C1 segment of cervical spinal cord (tissue), 14 donors: ENCODE results near the gene SSUH2.
"Not testable (repeated sequence)": the region's sequence is repeated elsewhere in the genome, so short reads cannot be mapped to it uniquely, and the experiment has no call there.

Experiments used
- DNase-seq, 14 donors: peaks; one replicate each; lab custom pipeline; 2025; lab: John Stamatoyannopoulos, UW

Gene SSUH2

DNA sequence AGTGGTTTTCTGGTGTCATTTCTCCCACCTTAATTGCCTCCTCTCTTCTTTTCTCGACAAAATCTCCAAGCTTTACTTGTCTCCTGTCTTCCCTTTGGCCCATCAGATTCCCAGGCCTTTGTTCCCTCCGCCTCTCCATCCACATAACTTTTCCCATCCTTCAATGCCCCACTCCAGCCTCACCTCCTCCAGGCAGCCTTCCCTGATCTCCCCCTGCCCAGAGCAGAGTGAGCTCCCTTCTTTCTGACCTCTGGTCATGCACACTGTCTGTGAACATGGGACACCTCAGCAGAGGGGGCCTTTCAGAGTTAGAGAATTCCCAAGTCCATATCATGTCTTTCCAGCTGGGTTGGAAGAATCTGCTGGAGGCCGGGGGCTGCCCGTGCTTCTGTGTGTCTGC, 14.6 kb upstream of the SSUH2 start:
- no peak for DNase-seq

DNA sequence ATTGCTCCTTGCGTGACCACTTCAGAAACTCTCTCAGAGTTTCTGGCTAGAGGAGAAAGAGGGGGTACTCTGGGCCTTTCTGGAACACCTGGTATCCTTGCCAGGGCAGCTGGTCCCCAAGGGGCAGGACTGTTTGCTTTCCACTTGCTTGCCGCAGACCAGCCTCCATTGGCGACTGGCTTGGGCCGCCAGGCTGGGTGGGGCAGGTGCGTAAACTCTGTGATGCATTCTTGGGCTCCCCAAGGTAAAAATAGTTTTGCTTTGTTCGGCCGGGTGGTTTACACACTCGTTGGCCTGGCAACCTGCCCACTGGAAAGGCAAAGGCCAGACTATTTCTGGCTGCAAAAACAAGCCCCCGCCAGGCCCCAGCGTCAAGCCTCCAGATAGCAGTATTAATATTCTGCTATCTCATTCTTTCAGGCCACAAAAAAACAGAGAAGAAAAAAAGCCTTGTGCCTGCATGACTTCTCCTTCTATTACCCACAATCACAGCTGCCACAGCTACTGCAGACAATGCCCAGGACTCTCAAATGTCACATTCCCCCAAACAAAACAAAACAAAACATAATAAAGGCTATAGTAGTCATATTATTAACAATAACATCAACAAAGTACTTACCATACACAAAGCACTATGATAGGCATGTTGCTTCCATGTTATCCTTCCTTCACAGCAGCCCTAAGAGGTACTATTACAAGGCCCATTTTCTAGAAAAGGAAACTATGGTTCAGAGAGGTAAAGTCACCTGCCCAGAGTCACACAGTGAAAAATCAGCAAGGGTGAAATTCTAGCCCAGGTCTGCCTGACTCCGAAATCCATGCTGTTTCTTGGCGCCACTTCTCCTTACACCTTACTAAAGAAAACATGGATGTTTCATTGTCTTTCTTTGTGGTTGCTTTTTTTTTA, 14.0 kb upstream of the SSUH2 start:
- DNase-seq = no peak

DNA sequence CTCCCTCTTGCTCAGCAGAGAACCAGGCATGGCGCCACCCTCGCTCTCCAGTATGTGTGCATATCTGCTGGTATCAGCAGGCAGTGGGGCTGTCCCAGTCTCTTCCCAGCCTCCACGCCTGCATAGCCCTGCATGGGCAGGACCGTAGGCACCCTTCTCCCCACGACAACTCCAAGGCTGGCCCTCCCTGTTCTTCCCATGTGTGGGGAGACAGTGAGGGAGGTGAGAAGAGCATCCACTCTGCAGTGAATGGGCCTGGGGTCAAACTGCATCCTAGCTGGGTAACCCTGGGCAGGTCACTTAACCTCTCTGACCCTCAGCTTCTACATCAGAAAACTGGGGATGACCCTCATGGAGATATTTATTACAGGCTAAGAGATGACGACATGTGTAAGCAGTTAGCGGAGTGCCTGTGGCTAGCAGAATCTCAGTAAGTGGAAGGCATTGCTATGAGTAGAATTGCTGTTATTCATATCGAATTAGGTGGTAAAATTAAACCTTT, 13.3 kb upstream of the SSUH2 start:
- DNase-seq = no peak

DNA sequence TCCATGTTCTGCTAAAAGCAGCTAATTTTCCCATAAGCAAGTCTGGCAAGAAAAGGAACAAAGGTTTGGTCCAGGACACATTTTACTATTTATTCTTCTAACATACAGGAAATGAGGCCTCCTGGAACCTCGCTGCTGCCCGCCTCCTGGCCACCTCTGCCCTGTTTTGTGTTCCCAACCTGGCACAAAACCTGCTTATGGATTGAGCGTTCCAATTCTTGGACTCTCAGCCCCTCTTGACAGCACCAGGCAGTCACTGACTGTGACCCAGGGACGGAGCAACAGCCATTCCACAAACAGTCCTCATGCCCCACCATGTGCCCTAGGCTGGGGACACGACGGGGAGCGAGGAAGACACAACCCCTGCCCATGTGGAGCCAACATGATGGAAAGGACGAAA, 11.6 kb upstream of the SSUH2 start:
- no peak for DNase-seq

DNA sequence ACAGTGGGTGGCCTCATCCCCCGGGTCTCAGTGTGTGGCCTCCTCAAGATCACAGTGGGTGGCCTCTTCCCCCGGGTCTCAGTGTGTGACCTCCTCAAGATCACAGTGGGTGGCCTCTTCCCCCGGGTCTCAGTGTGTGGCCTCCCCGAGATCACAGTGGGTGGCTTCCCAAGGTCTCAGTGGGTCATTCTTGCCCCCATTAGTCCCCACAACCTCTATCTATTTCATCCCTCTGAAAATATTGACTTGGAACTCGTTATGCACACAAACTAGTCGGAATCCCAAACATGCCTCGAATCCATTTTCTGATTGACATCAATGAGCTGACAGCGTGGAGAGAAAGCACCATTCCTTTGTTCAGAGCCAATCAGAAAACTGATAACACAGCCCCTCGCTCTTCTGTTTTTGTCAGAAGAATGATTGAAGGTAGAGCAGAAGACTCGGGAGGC, 10.8 kb upstream of the SSUH2 start:
- no peak for DNase-seq

DNA sequence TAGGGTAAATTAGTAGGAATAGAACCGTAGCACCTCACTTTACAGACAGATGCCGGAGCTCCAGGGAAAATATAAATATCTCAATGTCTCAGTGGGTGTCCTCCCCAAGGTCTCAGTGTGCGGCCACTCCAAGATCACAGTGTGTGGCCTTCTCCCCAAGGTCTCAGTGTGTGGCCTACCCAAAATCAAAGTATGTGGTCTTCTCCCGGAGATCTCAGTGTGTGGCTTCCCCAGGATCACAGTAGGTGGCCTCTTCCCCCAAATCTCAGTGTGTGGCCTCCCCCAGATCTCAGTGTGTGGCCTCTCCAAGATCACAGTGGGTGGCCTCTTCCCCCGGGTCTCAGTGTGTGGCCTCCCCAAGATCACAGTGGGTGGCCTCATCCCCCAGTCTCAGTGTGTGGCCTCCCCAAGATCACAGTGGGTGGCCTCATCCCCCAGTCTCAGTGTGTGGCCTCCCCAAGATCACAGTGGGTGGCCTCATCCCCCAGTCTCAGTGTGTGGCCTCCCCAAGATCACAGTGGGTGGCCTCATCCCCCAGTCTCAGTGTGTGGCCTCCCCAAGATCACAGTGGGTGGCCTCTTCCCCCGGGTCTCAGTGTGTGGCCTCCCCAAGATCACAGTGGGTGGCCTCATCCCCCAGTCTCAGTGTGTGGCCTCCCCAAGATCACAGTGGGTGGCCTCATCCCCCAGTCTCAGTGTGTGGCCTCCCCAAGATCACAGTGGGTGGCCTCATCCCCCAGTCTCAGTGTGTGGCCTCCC, 10.2 kb upstream of the SSUH2 start:
- DNase-seq = not testable (repeated sequence)

DNA sequence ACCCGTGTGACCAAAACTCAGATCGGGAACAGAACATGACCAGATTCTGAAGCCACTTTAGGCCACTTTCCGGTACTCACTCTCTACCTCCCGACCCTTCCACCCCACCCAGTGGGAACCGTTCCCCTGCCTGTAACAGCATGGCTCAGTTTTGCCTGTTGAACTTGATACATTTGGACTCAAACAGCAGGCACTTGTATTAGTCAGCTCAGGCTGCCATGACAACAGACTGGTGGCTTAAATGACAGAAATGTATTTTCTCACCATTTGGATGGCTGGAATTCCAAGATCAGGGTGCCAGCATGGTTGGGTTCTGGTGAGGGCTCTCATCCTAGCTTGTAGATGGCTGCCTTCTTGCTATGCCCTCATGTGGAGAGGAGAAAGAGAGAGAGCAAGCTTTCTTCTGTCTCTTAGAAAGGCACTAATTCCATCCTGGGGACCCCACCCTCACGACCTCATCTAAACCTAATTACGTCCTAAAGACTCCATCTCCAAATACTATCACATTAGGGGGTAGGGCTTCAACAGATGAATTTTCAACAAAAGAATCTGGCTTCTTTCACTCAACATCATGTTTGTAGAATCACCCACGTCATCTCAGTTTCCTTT, 9.3 kb upstream of the SSUH2 start:
- DNase-seq = no peak

DNA sequence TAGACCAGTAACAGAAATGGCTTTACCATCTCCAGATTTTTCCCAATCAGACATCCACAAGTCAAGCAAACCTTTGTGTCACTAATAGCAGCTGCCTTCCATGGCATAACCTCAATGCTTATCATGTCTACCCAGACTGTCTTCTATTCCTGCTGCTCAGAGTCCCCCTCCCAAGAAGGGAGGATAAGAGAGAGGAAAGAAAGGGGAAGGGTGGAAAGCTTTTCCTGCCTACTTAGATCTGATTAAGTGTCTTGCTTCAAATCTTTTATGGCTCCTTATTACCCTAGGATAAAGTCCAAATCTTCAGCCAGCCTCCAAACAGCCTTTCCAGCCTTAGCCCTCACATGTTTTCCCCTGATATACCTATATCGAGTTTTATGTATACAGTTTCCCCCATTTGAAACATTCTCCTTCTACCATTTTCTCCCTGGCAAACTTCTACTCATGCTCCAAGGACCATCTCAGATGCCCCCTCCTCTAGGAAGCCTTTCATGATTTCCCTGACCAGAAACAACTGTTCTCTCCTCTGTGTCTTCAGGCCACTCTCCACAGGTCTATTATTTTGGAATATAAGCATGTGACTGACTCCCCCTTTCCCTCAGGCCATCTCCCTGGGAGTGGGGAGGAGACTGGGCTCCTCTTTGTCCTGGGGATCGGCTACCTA, 7.9 kb upstream of the SSUH2 start:
- no peak for DNase-seq

DNA sequence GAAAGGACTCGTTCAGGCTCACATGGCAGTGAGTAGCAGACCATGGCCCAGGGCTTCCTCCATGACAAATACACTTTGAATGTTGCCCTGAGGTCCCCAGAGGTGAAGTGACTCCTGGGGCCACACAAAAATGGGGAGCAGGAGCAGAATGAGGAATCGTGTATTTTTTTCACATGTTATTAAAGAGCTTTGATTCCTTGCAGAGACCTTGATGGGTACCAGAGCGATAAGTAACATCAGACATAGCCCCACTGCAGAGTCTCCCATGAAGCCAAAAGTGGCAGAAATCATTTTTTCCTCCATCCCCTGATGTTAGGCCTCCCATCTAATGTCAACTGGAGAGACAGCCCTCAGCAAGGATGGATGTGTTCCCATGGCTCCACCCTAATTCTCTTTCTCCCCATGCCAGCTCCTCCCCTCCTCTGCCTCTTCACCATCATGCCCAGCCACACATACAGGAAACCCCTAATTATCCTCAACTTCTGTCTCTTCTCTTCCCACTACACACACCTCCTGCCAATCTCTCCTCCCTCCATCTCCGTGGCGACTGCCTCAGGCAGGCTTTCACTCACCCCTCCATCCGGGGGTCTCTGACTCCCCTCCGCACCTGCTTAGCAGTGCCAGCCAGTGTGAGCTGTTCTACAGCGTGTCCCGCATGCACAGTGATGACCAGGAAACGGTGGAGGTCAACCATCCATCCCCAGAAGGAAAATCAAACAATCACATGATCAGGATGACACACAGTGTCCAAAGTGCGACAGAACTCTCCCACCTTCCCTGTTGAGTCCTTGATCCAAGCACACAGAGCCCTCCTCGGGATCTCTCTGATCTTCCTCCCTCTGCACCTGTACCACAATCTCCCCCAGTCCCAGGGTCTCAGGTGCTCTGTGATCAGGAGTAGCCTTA, 7.1 kb upstream of the SSUH2 start:
- DNase-seq = no peak

DNA sequence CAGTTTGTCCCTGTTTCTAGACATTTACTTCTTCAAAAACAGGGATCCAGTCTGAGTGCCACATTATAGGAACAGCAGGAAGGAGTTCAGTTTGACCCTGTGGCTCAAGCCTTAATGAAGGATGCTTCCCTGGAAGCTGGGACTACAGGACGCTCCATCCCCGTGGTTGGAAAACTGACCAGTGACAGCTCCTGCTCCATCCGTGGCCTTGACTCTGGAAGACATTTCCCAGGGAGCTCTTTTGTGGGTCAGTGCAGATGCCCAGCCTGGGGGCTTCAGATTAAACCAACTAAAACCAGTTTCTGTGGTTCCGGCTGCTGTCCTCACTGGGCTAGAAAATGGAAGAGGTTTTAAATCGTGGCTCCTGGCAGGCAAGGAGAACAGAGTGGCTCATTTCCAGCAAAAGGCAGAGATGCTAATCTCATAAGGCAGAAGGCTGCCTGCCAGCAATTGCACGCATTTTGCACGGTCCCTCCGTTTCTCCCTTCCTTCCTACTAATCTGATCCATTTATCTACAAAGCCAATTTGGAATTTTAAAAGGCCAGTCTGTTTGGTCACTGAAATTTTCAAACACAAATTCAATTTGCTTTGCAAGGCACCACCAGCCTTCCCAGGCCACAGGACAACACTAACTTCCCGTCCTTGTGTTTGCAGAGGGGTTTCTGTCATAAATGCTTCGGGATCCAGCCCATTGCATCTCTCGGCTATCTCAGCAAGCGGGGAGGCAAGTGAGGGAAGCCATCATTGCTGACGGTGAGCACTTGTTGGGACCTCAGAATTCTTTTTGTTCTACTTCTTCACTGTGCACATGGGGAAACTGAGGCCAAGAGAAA, 6.2 kb upstream of the SSUH2 start:
- no peak for DNase-seq

DNA sequence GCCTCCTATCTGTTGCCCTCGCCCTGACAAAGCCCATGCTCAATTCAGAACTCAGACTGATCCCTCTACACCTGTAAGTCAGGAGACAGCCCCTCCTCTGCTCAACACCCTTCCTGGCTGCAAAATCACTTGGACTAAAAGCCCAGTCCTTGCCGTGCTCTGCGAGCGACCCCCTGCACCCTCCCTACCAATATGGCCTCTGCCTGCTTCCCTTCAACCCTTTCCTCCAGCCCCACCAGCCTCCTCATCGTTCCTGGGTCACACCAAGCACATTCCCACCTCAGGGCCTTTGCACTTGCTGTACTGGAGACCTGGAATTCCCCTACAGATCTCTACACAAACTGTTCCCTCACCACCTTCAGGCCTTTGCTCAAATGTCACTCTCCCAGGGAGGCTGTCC, 5.2 kb upstream of the SSUH2 start:
- no peak for DNase-seq

DNA sequence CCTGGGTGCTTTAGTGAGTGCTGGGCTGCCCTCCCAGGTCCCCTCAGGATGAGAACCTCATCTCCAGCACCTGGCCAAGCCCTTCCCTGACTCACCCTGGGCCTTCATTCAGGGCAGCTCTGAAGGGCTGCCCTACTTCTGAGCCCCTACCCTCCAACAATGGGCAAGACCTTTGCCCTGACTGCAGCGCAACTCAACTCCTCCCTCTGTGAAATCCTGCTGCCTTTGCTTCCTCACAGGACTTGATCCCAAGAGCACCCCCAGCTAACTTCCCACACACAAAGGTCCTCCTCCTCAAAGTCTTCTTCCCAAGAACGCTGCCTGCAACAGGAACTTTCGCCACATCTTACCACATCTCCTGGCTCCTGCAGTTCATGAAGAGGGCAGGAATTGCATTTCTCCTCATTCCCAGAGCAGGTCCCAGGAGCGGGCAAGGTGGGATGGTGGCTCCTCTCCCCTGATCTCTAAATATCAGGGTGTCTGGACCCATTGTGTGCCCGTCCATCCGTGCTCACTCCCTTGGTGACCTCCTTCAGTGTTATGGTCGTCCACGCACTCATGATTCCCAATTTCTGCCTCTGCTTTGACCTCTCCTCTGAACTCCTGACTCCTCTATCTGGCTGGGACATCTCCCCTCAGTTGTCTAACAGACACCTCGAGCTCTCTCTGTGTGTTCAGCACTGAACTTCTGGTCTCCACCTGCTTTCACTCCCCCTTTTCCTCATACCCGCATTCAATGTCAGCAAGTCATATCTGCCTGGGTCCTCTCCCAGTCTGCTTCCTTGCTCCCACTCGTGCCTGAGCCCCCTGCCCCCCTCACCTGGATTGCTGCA, 4.5 kb upstream of the SSUH2 start:
- no peak for DNase-seq

DNA sequence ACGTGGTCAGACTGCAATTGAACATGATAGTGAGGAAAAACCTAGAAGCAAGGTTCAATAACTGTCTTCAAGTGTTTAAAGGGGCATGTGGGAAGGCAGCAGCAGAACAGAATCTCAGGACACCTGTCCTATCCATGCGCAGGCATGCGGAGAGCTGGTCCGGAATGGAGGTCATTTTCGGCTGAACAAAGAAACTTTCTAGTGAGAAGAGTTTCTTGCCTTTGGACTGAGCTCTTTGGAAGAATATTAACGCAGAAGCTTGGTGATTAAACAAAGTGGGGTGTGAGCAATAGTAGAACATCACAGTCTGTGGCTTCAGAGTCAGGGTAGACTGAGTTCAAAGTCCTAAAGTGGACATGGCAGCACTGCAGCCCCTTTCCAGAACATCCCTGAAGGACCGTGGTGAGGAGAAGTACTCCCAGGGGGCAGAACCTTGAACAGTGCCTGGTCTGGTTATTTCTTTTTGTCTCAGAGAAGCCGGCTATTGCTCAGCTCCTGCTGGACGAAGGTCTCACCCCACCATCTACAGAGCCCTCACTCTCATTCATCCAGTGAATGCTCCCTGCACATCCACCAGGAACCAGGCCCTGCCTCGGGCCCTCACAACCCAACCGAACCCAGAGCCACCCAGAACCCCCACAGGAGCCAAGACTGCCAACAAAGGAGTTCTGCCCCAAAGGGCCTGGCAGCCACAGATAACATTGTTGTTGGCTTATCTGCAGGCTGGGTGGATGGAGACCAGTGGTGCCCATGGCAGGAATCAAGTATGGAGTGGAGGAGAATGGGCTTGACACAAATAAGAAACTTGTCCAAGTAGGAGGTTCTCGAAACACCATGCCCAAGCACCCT, 2.8 kb upstream of the SSUH2 start:
- no peak for DNase-seq

DNA sequence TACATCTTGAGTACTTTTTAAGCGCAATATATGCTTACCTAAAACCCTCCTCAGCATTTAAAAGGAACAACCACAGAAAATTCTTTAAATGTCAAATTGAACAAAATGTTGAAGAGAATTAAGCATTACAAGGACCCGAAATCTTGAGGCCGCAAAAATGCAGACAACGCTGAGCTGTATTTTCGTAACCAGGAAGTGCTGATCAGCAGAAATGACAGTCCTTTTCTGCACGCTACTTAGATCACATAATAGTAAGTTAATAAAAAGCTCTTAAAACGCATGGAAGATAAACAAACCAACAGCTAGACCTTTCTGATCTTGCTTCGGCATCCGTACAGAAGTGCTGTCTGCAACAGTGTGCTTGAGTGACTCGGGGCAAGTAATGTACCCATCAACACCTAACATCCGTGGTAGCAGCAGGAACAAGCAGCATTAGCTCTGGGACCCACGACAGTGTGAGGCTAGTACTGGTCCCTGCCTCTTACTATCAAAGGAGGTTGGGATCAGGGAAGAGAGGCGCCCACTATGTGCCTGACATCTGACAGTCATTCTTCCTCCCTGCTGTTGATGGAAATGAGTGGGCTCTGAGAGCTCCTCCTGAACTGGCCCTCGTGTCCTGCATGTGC, 1.8 kb upstream of the SSUH2 start:
- DNase-seq = no peak

DNA sequence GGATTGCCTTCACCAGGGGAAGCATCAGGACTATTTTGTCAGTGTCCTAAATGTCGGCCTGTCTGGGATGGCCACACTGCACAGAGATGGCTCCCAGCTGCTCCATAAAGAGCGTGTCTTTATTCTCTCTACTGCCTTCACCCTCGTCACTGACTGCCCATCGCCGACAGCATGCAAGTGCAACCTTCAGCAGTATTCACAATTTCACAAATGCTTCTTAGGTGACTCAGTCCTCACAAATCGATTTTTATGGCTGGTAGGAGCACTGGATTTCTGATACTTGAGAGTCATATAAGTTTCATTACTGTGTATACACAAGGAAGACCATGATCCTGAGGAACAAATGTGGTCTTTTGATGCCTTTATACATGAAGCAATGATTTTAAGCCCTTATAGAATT, 1.1 kb upstream of the SSUH2 start:
- DNase-seq = no peak

DNA sequence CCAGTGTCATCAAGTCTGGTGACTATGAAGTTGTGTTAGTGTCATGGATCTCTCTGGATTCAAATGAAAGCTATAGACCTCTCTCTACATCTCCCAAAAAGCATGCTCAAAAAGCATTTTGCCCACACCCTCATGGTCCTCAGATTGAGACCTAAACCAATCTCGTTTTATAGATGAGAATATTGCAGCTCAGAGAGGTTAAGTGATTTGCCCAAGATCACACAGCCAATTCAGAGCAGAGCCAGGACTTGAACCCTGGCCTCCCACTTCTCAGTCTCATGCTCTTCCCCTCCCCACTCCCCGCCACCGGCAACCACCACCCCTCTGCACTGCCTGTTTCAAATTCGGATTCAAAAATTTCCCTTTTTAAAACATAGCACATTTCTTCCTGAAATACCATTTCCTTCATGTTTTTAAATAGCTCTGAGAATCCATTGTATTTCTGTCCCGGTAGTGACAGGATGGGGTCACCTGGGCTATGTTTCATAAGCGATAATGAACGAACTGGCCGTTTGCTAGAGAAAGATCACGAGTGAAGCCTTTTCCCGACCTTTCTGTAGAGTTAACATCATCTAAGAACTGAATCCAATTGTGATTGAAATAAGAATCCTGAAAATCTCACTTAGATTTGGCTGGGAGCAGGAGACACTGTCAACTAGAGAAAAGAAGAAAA, 769 bp downstream of the SSUH2 start:
- DNase-seq = no peak

DNA sequence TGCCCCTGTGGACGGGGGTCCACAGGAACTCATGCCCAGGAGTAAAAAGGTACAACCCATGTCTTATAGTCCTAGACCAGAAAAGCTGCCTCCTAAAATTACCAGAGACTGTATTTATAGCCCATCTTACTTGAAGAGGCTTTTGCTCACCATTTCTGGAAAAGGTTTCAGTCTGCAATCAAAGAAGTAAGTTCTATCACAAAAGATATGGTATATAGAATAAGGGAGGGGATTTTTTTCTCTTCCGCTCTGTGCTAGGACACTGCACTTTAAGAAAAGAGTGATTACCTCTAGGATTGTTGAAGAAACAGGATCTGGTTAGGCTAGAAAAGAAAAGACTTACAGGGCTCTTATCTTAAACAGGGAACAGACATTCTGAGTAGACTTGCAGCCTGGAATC, 2.6 kb downstream of the SSUH2 start:
- DNase-seq = no peak
